HG02973 (cell line): ENCODE results near the gene ODF2L.
A peak's percentile ranks its signal among the peaks of the same experiment; 100 is the strongest.

Experiments used
- ATAC-seq: cut with Tn5 transposase; IDR thresholded peaks from one replicate; pipeline ENCODE4 v1.9.1; 2021; ENCODE audit warnings: moderate library complexity; ENCODE audit not compliant: unreplicated experiment

The ODF2L gene, protein sequence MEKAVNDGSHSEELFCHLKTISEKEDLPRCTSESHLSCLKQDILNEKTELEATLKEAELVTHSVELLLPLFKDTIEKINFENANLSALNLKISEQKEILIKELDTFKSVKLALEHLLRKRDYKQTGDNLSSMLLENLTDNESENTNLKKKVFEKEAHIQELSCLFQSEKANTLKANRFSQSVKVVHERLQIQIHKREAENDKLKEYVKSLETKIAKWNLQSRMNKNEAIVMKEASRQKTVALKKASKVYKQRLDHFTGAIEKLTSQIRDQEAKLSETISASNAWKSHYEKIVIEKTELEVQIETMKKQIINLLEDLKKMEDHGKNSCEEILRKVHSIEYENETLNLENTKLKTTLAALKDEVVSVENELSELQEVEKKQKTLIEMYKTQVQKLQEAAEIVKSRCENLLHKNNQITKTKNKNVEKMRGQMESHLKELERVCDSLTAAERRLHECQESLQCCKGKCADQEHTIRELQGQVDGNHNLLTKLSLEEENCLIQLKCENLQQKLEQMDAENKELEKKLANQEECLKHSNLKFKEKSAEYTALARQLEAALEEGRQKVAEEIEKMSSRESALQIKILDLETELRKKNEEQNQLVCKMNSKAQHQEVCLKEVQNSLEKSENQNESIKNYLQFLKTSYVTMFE

DNA sequence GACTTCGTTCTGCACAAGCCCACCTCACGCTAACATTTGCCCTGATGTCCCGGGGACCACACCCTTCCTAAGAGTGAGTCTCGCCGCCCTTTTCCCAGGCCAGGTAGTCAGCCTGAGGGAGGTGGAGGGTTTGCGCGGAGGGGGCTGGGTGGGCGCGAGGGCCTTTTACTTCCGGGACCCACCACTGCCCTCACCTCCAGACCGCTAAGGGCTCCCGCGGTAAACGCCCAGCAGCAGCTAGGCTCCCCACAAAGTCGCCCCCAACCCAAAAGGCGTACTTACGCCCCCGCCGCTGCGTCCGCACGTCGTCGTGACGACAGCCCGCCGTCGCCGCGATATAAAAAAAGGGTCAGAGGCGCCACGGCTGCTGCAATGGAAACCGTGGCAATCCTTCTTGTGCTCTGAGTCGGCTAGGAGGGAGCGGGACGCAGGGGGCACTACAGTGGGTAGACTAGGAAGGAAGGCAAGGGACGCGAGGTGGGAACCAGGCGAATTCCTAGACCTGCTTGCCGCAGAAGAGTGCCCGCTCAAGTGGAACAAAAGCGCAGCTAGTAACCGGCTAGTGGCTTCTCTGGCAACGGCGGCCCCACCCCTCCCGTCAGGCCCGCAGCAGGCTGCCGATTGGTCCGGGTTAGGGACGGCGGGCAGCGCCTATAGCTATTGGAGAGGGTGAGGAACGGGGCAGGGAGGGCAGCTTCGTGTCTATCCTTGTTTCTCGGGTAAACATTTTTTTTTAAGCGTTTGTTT lies at the start of gene ODF2L:
Gene ODF2L, minus strand, starts transcription at position 573 of the 747 bp plus-strand sequence. CDS start 9,296 bp downstream, outside the sequence.
- ATAC-seq, result peak; percentile 100

DNA sequence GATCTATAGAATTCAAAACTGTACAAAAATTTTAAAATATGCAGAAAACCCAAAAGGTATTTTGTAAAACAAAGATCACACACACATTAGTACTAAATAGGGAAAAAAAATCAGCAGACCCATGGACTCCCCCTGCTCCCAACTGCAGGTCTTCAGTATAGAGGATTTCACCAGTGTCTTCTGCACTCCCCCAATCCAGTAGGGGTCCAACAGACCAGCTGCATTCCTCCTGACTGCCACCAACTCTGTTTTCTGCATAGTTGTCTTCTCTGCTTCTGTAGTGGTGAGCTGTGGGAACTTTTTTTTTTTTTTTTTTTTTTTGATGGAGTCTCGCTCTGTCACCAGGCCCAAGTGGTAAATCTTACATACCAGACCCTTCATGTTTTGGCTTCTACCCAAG lies 49.8 kb upstream of the ODF2L start:
- no peak for ATAC-seq

DNA sequence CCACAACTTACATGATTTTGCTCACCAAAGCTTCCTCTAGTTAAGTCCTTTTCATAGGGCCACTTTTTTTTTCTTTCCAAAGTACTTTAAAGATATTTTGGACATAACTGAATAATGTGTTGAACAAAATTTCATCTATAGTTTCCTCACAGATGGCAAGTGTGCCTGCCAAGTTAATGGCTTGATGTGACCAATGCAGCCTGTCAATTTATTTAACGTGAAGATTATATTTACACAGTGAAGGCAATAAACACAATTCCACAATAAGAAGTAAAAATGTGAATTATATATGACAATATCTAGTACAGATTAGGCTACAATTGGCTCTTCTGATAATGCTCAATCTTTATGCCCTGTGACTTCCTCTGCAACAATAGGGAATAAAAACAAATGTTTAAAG lies 45.9 kb upstream of the ODF2L start:
- ATAC-seq, result no peak

DNA sequence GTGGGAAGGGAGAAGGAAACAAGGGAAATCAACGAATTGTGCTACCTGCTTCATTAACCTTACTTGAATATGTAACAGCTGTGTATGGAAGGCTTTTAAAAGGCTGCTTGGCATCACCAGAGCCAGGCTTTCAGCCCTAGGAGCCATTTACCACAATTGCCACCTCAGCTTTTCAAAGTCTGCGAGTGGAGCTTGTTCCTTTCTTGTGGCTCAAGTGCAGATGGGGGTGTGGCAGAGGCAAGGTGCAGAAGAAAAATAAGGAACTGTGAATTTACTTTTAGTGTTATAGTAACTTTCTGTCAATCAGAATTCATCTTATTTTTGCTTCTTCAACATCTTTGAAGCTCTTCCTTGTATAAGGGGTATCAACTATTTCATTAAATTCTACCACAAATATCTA lies 45.5 kb upstream of the ODF2L start:
- ATAC-seq, result no peak

DNA sequence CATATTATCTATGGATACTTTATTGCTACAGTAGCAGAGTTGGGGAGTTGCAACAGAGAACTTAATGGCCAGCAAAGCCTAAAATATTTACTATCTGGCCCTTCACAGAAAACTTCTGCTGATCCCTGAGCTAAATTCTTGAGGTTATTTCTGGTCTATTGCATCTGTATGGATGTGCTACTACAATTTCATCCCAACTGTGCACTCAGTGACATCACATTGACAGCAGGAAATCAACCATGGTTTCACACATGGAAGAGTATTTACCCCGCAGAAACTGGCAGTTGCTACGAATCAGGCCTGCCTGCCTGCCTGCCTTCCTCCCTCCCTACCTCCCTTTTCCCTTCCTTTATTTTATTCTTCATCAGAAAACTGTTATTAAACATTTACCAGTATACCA lies 39.9 kb upstream of the ODF2L start:
- no peak for ATAC-seq

DNA sequence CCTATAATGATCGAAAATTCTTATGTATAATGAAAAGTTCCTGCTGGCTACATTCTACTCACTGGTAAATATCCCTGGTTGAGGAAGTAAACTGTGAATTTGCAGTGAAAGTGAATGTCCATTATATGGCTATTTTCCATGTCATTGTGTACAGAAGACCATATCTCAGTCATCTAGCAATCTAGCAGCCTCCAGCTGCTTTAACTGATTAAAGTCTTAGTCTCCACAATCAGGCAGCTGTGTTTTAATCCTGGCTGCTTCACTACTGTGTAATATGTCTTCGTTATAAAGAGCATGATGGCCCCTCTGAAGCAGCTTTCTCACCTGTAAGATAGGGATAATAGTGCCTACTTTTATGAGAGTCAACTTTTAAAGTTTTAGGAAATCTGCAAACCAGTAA lies 39.2 kb upstream of the ODF2L start:
- ATAC-seq, result no peak

DNA sequence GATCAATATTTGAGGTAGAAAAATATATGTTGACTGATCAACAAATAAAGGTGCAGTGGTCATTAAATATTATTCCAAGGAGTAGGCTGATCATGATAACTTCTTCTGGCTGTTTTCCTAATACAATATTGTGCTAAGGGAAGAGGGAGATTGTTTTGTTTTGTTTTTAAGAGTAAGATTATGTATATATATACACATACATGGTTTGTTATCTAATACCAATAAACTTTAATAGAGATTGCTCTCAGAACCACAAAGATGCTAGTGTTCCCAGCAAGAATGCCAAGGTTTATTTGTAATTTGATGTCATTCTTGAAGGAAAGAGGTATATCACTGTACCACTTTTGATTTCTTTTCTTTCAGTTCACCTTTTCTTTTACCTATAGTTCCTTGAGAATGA lies 37.9 kb upstream of the ODF2L start:
- no peak for ATAC-seq

DNA sequence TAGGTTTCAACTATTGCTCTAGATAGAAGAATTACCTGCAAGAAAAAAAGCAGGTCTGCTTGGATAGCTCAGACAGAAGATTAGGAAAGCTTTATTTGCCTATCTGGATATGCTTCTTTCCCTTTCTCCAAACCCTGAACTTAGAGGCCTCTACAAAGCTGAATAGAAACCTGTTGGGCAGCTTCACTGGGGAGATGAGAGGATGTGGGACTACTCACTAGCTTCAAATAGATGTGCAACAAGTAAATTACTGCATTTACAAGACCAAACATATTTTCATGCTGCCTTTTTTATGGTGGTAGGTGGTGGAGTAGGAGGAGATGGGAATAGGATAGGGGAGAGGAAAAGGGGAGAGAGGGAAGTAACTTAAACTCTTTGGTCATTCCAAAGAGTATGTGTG lies 34.3 kb upstream of the ODF2L start:
- ATAC-seq, result no peak

DNA sequence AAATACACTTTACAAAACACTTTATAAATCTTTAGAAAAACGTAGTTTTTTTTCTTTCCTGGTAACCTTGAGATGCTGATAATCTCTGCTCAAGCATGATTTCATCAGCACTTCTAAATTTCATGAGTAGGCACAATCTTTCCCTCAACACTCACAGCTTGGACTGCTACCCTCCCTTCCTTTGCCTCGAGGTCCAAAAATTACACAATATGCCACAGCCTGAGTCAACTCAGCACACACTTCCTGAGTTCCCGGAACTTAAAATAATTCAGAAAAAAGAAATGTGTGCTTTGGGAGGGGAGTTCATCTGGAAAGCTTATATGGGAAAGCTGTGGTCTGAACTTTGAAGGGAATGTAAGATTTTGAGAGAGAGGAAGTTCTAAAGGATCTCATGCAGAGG lies 33.7 kb upstream of the ODF2L start:
- ATAC-seq, result no peak

DNA sequence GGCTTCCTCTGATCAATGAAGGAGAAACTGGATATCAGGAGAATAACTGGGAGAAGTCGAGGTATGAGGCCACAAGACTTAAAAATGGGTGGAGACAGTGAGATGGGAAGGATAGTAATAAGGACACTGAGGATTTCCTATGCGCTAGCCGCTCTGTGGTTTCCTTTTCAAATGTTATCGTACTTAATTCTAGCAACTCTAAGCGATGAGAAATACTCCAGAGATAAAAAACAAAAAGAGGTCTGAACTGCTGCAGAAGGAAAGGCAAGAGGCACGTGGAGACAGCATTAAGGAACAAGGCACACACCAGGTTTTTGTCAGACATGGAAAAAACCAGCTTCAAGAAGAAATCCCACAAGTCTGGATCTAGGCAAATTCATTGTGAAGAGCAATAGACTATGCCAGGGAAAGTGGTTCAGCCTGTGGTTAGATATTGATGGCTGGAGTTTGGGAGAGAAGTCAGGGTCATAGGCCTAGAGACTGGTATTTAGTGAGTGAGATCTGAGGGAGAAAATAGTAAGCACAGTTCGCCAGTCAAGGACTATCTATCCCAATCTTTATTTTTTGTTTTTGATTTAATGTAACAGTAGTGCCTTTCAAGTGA lies 33.1 kb upstream of the ODF2L start:
- ATAC-seq, result no peak

DNA sequence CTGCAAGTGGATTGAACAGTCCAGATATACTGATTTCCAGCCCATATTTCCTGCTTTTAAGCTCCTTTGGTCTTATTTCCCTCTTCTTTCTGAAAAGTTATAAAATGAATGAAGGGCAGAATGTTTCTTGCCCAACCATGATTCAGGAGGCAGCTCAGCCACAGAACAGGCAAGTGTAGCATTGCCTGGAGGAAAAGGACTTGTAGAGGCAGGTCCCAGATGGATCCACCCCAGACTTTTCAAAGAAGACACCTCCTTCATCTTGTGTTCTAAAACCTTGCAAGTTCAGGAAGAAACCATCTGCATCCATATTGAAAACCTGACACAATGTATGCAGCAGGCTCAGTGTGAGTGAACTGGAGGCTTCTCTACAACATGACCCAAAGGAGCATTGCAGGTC lies 27.8 kb upstream of the ODF2L start, which contains the start of gene CLCA2:
Gene CLCA2, plus strand, starts transcription at position 299 of the 400 bp plus-strand sequence. Its CDS starts 77 bp downstream, at position 376.
- ATAC-seq, result no peak

DNA sequence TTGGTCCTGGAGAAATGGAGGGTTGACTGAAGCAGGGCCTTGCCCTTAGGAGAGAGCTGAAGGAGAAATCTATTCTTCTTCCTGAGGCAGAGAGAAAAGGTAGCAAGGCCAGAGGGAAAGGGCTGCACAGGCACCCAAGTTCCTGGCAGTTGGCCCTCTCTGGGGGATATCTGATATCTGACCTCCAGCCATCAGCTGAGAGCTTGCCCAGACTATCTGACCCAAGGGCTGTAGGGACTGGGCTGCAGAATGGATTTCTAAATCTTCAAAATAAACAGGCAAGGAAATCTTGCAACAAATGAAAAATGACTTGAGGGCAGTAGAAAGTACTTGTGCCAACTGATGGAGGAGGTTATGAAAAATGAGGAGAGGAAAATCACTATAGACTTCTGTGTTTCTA lies 27.4 kb upstream of the ODF2L start:
- ATAC-seq, result no peak

DNA sequence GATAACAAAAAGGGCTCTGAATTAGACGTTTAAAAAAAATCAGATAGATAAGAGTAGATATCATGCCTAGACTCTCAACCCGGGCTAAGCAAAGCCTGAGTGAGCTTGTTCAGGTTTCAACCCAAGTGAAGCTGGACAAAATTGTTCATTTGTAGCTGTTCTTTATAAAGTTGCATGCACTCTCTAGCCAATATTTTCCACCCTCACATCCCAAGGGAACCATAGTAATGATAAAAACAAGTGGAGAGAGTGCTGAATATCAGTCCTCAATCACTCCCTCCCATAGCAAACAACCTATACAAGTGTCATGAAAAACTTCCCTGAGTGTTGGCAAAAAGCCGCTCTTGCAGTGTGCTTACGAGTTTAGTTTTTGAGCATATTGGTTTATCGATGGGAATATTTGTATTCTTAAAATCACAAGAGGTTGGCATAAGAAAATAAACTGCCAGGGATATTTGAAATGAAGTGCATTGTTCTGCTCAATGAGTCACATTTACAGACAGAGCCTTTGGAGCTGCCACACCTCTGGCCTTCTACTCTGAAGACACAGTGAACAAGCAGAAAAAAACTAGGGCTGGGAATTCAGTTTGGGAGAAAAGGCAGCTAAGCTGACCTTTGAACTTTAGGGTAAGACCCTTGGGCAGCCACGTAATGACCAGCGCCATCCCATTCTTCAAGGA lies 25.6 kb upstream of the ODF2L start:
- ATAC-seq, result no peak

DNA sequence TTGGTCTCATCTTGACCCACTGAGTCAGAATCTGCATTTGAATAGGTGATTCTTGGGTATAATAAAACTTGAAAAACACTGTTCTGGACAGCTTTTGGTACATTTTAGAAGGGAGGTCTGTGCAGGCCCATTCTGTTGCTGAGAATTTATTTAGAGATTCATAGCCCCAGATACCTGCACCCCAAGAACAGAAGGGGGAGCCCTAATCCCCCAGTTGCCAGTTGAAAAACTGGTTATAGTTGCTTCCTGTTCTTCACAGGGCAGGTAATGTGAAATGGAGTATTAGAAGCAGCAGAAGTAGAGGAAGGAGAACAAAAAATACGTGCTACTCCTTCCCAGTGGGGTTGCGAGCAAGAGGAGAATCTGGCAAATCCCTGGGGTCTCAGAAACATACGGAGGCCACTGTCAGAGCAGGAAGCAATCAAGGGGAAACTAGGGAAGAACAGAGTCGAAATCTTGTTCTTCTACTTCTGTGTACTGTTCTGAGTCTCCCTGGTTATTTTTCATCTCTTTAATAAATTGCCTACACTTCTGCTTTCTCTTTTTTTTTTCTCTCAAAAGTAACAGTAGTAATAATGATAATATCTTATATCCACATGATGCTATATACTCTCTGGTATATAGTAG lies 23.3 kb upstream of the ODF2L start:
- ATAC-seq, result peak; percentile 87

DNA sequence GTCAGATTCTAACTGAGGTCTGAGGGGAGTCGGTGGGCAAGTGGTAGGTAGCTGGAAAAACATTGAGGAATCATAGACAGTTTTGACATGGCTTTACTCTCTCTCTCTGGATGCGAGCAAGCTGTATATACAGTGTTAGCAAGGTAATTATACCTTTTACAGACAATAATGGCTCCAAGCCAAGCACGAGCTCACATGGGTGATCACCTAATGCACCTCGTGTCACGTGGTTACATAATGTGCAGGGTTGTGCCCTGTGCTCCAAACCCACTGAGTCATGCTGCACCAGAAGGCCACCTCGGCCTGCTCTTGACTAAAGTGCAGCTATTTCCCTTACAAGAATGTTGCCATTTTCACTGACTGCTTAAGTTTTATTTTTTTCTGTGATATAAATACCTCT lies 20.2 kb upstream of the ODF2L start:
- ATAC-seq, result no peak

DNA sequence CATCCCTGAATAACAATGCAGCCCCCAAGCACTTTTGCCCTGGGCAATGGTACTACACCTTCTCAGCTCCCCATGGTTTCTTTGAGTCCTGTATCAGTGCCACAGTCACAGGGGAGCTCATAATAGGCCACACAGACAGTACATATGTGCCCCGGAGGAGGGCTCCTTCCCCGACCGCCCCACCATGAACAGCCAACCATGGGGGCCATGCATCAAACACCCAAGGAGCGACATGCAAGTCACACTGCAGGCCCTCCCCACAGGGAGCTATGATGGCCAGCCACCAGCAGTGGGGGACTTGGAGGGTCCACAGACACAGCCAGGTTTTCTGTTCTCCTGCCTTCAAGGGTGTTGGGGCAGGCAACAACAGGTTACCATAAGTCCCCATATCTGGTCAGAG lies 14.8 kb upstream of the ODF2L start:
- ATAC-seq, result no peak

DNA sequence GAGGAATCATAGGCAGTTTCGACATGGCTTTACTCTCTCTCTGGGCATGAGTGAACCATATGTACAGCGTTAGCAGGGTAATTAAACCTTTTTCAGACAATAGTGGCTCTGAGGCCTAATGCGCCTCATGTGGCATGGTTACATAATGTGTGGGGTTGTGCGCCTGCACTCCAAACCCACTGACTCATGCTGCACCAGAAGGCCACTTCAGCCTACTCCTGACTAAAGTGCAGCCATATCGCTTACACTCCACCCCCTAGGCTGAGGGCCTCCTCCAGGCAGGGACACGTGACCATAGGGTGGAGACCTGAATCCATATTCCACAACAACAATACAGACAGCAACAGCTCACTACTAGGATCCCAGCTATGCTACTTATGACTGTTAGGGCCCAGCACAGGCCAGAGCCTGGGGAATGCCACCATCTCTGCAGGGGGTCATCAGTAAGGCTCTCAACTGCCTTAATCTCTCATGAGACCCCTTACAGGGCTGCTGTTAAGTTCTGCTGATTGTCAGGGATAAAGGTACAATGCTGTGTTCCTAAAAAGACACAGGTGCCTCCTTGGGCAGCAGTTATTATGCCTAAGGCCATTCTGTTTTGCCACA lies 13.4 kb upstream of the ODF2L start:
- no peak for ATAC-seq

DNA sequence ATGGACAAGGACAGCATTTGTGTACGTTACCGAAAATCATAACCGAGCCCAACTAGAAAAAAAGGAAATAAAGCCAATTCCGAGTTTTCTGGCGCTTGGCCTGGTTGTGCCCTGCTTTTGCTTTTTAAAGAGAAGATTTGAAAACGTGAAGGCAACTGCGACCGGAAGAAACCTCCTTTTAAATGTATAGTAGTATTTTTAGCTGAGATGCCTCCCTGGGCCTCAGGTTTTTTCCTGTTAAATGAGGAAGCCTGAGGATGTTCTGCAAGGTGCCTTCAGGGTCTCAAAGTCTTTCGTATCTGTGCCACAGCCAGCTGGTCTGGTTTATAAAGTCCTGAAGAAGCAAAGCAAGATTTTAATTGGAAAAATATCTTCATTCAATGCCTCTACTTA lies 371 bp upstream of the ODF2L start:
- peak; percentile 2 for ATAC-seq

DNA sequence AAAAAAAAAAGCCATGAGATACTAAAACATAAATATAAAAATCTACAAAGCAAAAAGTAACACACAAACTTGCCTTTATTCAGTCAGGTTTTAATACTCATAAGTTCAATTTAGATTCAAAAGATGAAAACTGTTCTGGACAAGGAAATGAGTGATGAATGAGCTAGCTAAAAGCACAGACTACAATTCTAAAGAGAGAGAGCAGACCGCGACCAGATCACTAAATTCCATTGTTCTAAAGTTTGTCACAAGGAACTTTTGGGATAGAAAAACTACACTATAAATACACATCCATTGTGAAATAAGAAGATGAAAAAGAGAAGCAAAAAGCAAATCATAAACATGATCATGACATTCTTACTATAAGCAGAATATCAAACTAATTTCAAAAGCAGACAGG lies 1.7 kb downstream of the ODF2L start:
- no peak for ATAC-seq

DNA sequence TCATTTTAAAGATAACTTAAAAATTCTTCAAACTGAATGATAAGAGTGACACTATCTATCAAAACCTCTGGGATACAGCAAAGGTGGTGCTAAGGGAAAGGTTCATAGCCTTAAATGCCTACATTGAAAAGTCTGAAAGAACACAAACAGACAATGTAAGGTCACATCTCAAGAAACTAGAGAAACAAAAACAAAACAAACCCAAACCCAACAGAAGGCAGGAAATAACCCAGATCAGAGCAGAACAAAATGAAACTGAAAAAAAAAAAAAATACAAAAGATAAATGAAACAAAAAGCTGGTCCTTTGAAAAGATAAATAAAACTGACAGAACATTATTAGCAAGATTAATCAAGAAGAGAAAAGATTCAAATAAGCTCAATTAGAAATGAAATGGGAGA lies 6.8 kb downstream of the ODF2L start:
- peak; percentile 81 for ATAC-seq
